GM21717 (cell line): ENCODE data around the gene AGAP1.

Experiments
- ATAC-seq: cut with Tn5 transposase; IDR thresholded peaks from one replicate; pipeline ENCODE4 v1.9.1; 2021; ENCODE audit warnings: mild to moderate bottlenecking, moderate library complexity; ENCODE audit not compliant: unreplicated experiment

Gene AGAP1

GRCh38 chr2:235703711-235704295, 210.0 kb downstream of the AGAP1 start:
- ATAC-seq: no peak

GRCh38 chr2:235705296-235705695, 211.5 kb downstream of the AGAP1 start:
- no peak for ATAC-seq

- no peak for ATAC-seq
These were observed 212.7 kb downstream of the AGAP1 start for GRCh38 chr2:235706506-235706905.

- no peak for ATAC-seq
These were observed 213.7 kb downstream of the AGAP1 start for GRCh38 chr2:235707411-235708096.

- no peak for ATAC-seq
These were observed 215.4 kb downstream of the AGAP1 start for GRCh38 chr2:235709124-235709813.

- no peak for ATAC-seq
These were observed 216.4 kb downstream of the AGAP1 start for GRCh38 chr2:235709969-235710879.

- no peak for ATAC-seq
These were observed 217.1 kb downstream of the AGAP1 start for GRCh38 chr2:235710933-235711332.

GRCh38 chr2:235711527-235711926, 217.7 kb downstream of the AGAP1 start:
- no peak for ATAC-seq

GRCh38 chr2:235712176-235712575, 218.3 kb downstream of the AGAP1 start:
- ATAC-seq: no peak

GRCh38 chr2:235713189-235713588, 219.3 kb downstream of the AGAP1 start:
- ATAC-seq: no peak

- no peak for ATAC-seq
These were observed 221.8 kb downstream of the AGAP1 start for GRCh38 chr2:235715601-235716000.

GRCh38 chr2:235716875-235717496, 223.1 kb downstream of the AGAP1 start:
- no peak for ATAC-seq

- ATAC-seq: no peak
These were observed 225.5 kb downstream of the AGAP1 start for GRCh38 chr2:235719146-235719942.

GRCh38 chr2:235721625-235722024, 227.8 kb downstream of the AGAP1 start:
- no peak for ATAC-seq

GRCh38 chr2:235722869-235723268, 229.0 kb downstream of the AGAP1 start:
- ATAC-seq: no peak

- no peak for ATAC-seq
These were observed 229.5 kb downstream of the AGAP1 start for GRCh38 chr2:235723371-235723770.

GRCh38 chr2:235723811-235724465, 230.1 kb downstream of the AGAP1 start:
- ATAC-seq: no peak

GRCh38 chr2:235725016-235725489, 231.2 kb downstream of the AGAP1 start:
- no peak for ATAC-seq

- ATAC-seq: no peak
These were observed 232.0 kb downstream of the AGAP1 start for GRCh38 chr2:235725841-235726240.
